Measurements from ENCODE around the gene XAGE2. TPM values are rescaled to one million over a fixed set of nuclear protein-coding genes. Genes with fewer than 3 reads are reported as not detected.

The XAGE2 gene
- polyA plus RNA-seq, 3 donors: not detected

GRCh38 chrX:52420824-52421443, 52.1 kb downstream of the XAGE2 start:
- no peak overlapping the region for H3K27ac ChIP-seq (ENCODE audit: low read depth, low read length)
- WGBS, 3 donors: 85 to 89% (median 88%) methylated on average over 8 of the region's 8 CpGs

- no peak overlapping the region for H3K27ac ChIP-seq (ENCODE audit: low read depth, low read length)
- WGBS, 3 donors: 48 to 69% (median 63%) methylated on average over 1 of the region's 1 CpG
Observed at GRCh38 chrX:52422884-52423283, 54.1 kb downstream of the XAGE2 start.

GRCh38 chrX:52424656-52425055, 55.8 kb downstream of the XAGE2 start:
- whole genome bisulfite sequencing, 3 donors: 83 to 100% (median 85%) methylated on average over 1 of the region's 1 CpG
- H3K27ac ChIP-seq (ENCODE audit: low read depth, low read length): no peak overlapping the region

Other genes starting within 250 kb of the XAGE2 start
- 1 to 10 TPM in 2 of 3 donors, under 1 TPM in 1; 0.90 to 3.7 (median 3.1) TPM for gene MAGED4, start 184.1 kb upstream of the XAGE2 start, polyA plus RNA-seq
- gene XAGE1A, start 126.8 kb downstream of the XAGE2 start, polyA plus RNA-seq: not detected
- gene XAGE1B, start 148.0 kb downstream of the XAGE2 start, polyA plus RNA-seq: not detected